ENCODE measurements around the gene DUSP10.

DUSP10 gene

GRCh38 chr1:221732052-221732451, 9.8 kb downstream of the DUSP10 start:
- H3K27me3 Mint-ChIP-seq (ENCODE audit: low read depth), result peaks cover 7% of the 10 kb centered on the region
- no peaks in the 10 kb centered on the region for H3K9me3 Mint-ChIP-seq
- no peak for TF ChIP-seq CTCF (IDR thresholded peaks at IDR 0.05; ENCODE audit: unreplicated experiment in 3 of 3)
- H3K4me1 Mint-ChIP-seq, result peaks cover 18% of the 10 kb centered on the region
- H3K4me3 Mint-ChIP-seq, result no peak overlapping the region
- H3K27ac Mint-ChIP-seq, result no peak overlapping the region
- peaks cover 3% of the 10 kb centered on the region for H3K36me3 Mint-ChIP-seq (ENCODE audit: low read depth)

GRCh38 chr1:221729771-221730330, 12.0 kb downstream of the DUSP10 start:
- H3K27me3 Mint-ChIP-seq (ENCODE audit: low read depth), result peaks cover 7% of the 10 kb centered on the region
- H3K4me3 Mint-ChIP-seq, result no peak overlapping the region
- no peaks in the 10 kb centered on the region for H3K36me3 Mint-ChIP-seq (ENCODE audit: low read depth)
- no peaks in the 10 kb centered on the region for H3K9me3 Mint-ChIP-seq
- peaks cover 18% of the 10 kb centered on the region for H3K4me1 Mint-ChIP-seq
- TF ChIP-seq CTCF (IDR thresholded peaks at IDR 0.05; ENCODE audit: unreplicated experiment in 3 of 3), result no peak
- H3K27ac Mint-ChIP-seq, result peak overlapping the region; percentile 9 to 66 (median 35)

GRCh38 chr1:221728037-221728505, 13.8 kb downstream of the DUSP10 start:
- H3K27me3 Mint-ChIP-seq (ENCODE audit: low read depth), result peaks cover 7% of the 10 kb centered on the region
- peaks cover 5% of the 10 kb centered on the region for H3K36me3 Mint-ChIP-seq (ENCODE audit: low read depth)
- H3K4me3 Mint-ChIP-seq, result no peak overlapping the region
- TF ChIP-seq CTCF (IDR thresholded peaks at IDR 0.05; ENCODE audit: unreplicated experiment in 3 of 3), result no peak
- H3K9me3 Mint-ChIP-seq, result peaks cover 4% of the 10 kb centered on the region
- peaks cover 18% of the 10 kb centered on the region for H3K4me1 Mint-ChIP-seq
- no peak overlapping the region for H3K27ac Mint-ChIP-seq

- H3K27ac Mint-ChIP-seq, result no peak overlapping the region
- H3K27me3 Mint-ChIP-seq (ENCODE audit: low read depth), result peaks cover 7% of the 10 kb centered on the region
- no peak overlapping the region for H3K4me3 Mint-ChIP-seq
- peaks cover 18% of the 10 kb centered on the region for H3K4me1 Mint-ChIP-seq
- peaks cover 4% of the 10 kb centered on the region for H3K9me3 Mint-ChIP-seq
- H3K36me3 Mint-ChIP-seq (ENCODE audit: low read depth), result peaks cover 10% of the 10 kb centered on the region
- no peak for TF ChIP-seq CTCF (IDR thresholded peaks at IDR 0.05; ENCODE audit: unreplicated experiment in 3 of 3)
These were observed 14.5 kb downstream of the DUSP10 start for GRCh38 chr1:221727146-221728036.

- peaks cover 18% of the 10 kb centered on the region for H3K4me1 Mint-ChIP-seq
- H3K36me3 Mint-ChIP-seq (ENCODE audit: low read depth), result peaks cover 13% of the 10 kb centered on the region
- no peak overlapping the region for H3K4me3 Mint-ChIP-seq
- peaks cover 7% of the 10 kb centered on the region for H3K27me3 Mint-ChIP-seq (ENCODE audit: low read depth)
- H3K27ac Mint-ChIP-seq, result no peak overlapping the region
- no peak for TF ChIP-seq CTCF (IDR thresholded peaks at IDR 0.05; ENCODE audit: unreplicated experiment in 3 of 3)
- peaks cover 4% of the 10 kb centered on the region for H3K9me3 Mint-ChIP-seq
These were observed 15.9 kb downstream of the DUSP10 start for GRCh38 chr1:221725735-221726672.
